IPS-NIHi11 (cell line): Measurements from ENCODE around the gene MED22.

ENCODE experiments used
- DNase-seq: peaks from one replicate; pipeline ENCODE4 v3.0.0; 2012; ENCODE audit warnings: mixed read lengths, low spot score

Gene MED22

DNA sequence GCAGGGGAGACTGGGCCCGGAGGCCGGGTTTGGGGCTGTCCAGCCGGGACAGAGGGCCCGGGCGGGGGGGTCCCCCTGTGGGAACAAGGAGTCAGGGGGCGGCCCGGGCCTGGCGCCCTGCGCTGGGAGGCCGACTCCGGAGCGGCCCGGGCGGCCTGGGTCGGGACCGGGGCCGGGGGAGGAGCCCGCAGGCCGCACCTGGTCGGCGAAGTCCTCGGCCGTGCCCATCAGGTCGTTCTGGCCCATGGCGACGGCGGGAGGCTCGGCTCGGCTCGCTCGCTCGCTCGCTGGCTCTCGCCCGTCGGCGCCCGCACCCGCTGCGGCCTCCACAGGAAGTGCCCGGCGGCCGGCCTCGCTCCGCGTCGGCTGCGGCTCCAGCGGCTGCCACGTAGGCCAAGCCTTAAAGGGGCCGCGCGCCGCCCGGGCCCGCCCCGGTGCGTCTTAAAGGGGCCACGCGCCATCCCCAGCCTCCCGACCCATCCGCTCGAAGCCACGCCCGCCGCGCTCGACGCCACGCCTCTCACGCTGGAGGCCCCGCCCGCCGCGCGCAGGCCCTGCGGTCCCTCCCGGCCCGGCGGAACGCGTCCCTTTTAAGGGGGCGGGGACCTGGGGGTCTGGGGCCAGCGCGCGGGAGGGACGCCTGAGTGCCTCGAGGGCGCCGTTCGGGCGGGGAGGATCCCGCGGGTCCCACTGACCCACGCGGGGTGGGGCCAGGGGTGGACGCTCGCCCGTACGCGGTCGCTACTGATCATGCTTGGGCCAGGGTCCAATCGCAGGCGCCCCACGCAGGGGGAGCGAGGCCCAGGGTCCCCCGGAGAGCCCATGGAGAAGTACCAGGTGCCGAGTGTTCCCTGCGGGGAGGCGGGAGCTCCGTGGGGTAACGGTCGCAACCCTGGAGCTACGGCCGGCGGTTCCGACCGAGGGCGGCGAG, 28.1 kb upstream of the MED22 start, which contains the start of the genes STKLD1 and SURF4:
STKLD1 (plus strand) TSS at position 643 of the 931 bp plus-strand sequence; CDS start at position 751, 108 bp downstream.
SURF4 (minus strand) TSS at position 337 of the 931 bp plus-strand sequence; CDS start at position 246, 91 bp downstream.
- DNase-seq: peak; percentile 100

- peak; percentile 72 for DNase-seq
Observed at GRCh38 chr9:133375116-133375723, 27.3 kb upstream of the MED22 start.

DNA sequence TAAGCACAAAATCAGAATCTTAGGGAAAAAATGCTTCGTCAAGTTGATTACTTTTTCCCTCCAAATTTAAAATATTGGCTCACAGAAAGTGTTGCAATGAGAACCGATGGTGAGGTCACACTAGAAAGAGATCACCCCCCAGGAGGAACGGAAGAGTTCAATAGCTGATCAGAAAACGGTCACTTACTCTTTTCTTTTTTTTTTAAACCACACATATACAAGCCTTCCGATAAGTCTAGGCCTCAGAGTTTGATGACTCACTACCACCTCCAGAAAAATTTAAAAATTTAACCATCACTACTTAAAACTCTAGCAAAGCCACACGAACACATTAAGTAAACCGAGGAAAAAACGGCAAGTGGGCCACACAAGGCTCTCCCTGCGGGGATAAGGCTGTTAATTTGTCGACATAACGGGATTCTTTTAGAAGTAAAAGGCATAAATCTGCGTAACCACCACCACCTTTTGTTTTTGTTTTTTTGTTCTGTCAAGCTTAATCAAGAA, 26.7 kb upstream of the MED22 start:
- DNase-seq: no peak

- DNase-seq: no peak
Observed at GRCh38 chr9:133372144-133372543, 24.2 kb upstream of the MED22 start.

DNA sequence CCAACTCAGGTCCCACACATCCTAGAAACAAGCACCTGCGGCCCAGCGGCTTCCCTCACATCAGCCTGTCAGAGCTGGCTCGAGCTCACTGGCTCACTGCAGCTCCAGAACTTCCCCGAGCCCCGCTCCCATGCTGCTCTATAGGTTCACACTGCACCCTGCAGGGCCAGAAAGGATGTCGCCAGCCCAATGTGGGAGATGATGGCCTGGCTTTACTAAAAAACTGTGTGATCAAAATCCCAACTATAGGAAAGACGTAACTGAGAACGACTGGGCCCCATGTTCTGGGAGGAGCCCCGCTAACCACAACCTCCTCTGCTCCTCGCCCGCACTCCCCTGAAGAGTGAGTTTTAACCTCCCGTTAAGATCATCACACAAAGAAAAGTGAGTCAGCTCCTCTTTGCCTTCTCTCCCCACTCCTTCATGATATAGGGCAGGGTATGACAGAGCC, 23.4 kb upstream of the MED22 start:
- DNase-seq: no peak

DNA sequence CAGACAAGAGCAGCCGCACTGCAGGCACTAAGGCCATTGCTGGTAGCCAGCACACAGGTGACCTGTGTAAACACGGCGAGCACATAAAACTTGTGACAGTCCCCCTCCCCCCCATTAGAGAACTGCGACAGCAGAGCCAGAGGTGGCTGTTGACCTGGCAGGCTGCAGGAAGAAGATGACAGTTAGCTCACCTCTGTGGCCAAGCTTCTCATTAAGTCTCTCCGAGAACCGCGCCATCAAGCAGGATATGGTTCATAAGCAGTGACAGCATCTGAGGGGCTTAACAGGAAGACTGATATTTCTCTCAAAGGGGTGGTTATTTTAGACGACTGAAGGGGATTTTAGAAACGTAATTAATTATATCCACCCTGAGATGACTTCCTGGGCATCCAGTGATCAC, 22.8 kb upstream of the MED22 start:
- DNase-seq: no peak

- no peak for DNase-seq
Observed at GRCh38 chr9:133369933-133370332, 22.0 kb upstream of the MED22 start.

DNA sequence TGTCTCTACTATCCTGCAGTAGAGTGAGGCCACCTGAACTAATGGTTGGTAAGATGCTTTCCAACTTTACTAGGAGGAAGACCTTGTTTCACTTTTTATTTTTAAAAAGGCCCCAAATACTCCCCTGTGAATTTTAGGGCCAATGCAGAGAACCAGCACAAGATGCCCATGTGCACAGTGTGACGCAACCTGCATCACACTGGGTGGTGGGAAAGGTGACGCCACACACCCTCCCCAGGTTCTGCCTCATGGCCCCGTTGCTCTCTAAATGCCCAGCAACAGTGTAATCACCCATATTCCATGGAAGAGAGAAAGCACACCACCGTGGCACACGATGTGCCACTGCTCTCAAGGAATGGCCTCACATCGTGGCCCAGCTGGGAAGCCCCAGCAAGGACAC, 21.5 kb upstream of the MED22 start:
- no peak for DNase-seq

GRCh38 chr9:133368249-133368881, 20.4 kb upstream of the MED22 start:
- DNase-seq: no peak

DNA sequence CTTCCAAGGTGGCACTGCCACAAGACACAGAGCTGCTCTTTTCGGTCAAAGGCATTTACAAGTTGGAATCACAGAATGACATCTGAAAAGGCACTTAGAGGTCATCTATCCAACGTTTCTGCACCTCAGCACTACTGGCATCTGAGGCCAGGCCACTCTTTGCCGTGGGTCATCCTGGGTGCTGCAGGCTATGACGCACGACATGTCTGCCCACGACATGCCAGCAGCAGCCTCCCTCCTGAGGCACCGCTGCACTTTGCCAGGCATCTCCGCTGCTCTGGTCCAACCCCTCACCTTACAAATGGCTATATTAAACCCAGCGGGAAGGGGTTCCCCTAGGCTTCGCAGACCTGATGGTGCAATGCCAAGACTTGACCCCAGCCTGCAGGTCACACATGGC, 19.8 kb upstream of the MED22 start:
- DNase-seq: no peak

GRCh38 chr9:133367221-133367620, 19.3 kb upstream of the MED22 start:
- no peak for DNase-seq

DNA sequence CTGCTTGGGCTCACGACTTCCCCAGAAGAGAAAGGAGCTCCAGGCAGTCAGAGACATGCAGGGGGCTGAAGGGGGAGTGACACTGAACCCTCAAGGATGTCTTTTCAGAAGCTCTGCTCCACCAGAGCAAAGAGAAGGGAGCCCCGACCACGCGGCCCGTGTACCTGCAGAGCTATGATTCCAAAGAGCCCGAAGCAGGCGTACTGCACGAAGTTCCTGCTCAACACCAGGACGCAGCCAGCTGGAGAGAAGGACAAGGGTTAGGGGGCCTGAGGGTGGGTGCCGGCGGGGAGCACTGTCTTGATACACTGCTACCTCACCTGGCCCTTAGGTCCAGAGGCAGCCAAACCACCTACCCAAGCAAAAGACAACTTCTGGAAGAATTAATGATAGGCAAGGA, 18.5 kb upstream of the MED22 start:
- no peak for DNase-seq

DNA sequence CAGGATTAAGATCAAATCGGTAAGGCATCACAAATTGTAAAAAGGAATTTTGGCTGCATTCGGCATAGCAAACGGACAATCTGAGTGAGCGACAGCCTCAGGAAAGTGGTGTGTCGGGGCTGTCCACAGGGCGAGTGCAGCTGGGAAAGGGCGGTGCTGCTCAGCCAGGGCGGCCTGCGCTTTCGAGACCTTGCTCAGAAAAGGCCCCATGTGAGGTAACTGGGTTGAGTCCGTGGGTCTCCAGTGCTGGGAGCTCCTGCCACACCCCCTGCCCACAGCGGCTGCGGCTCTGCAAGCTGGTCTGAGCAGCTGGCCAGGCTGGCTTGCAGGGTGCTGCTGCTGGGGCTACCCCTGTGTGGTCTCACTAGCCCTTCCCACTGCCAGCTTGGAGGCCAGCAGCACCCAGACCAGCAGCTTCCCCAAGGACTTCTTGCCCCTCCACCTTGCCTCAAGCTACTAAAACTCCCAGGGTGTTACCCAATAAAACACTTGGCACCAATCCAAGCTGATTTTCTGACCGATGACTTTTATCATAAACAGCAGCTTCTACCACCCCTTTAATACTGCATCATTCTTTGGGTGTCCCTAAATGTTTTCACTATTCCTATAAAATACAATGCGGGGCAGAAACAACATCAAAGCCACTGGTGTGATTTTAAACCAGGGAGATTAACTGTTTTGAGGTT, 14.6 kb upstream of the MED22 start:
- DNase-seq: no peak

DNA sequence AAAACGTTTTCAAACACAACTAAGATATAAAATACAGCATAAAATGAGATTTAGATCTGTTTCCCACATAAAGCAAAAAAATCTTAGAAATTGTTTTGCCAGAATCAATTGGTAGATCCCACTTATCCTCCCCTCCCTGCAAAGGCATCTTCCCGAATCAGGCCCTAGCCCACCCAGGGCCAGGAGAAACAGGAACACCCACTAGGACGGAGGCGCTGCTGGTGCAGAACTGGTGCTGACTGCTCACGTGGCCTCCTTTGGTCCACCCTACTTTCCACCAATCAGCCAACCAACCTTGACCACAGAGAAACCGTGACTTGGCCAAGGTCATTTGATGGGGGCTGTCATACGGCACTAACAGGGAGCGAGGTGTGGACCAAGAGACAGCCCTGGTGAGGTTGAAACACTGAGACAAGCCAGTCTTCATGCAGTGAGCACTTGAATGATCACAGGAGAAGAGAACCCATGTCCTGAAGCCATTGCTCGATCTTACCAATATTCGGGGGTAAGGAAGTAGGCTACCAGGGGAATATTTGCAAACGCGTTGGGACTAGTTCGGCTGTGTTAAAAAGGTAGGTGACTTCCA, 13.7 kb upstream of the MED22 start:
- DNase-seq: no peak

GRCh38 chr9:133360400-133361393, 12.8 kb upstream of the MED22 start:
- no peak for DNase-seq

GRCh38 chr9:133359399-133360175, 11.7 kb upstream of the MED22 start:
- DNase-seq: peak; percentile 62

DNA sequence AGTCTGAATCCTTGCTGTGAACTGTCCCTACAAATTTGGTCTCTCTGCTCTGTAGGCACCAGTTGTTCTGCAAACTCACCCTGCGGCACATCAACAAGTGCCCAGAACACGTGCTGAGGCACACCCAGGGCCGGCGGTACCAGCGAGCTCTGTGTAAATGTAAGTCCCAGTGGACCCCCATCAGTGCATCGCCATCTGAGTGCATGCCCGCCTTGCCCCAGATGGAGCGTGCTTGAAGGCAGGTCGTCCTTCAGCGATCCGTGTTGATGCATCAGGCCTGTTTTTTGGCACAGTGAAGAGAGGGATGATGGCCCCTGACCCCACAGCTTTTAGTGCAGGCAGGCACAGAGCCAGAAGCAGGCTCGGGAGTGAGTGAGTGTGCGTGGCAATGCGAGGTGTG, 9.7 kb upstream of the MED22 start:
- no peak for DNase-seq

GRCh38 chr9:133356391-133357091, 8.6 kb upstream of the MED22 start, which contains the start of the genes SURF1 and SURF2:
TSS of gene SURF1 (minus strand) at chr9:133356487. CDS start at chr9:133356453, 34 bp downstream.
TSS of gene SURF2 (plus strand) at chr9:133356550. CDS start at chr9:133356593, 43 bp downstream.
- DNase-seq: peak; percentile 94
